ENCODE results near the gene VSTM1.
"Not testable (repeated sequence)": the region's sequence is repeated elsewhere in the genome, so short reads cannot be mapped to it uniquely, and the experiment has no call there.

The VSTM1 gene

DNA sequence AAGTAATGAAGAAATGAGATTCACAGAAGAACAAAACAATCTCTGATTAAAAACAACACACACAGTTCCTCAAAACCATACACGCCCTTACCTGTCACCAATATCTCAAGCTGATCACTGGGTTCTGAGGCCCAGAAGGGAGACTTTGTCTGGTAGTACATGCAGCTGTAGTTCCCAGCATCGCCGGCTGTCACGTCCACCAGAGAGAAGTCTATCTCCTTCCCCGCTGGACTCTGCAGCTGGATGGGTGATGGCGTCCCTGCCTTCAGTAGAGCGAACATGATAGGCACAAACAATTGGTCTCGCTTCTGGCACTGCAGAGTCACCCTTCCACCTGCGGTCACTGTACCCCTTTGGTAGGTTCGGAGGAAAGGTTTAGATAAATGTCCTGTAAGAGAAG lies 10.1 kb upstream of the VSTM1 start:
- no peak for DNase-seq (ENCODE audit: low spot score)

DNA sequence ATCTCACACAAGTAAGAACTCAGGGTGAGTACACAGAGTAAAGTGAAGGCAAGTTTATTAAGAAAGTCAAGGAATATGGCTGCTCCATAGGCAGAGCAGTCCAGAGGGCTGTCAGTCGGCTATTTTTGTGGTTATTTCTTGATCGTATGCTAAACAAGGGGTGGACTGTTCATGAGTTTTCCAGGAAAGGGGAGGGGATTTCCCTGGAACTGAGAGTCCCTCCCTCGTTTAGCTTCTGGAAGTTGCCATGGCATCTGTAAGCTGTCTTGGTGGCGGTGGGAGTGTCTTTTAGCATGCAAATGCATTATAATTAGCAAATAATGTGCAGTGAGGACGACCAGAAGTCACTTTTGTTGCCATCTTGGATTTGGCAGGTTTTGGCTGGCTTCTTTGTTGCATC lies 5.8 kb upstream of the VSTM1 start:
- no peak for DNase-seq (ENCODE audit: low spot score)

DNA sequence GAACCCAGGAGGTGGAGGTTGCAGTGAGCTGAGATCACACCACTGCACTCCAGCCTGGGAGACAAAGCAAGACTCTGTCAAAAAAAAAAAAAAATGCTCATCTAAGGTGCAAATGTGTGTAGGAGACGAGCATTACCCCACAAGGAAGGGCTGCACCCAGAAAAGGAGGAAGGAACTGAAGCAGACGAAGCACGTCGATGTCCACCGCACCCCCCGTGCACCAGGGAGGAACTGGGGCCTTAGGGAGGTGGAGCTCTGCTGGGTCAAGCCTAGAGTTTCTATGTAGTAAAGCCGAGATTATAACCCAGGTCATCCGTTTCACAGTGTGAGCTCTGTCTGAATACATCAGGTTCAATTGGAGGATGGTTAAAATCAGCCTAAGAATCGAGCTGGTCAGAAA lies 1.1 kb downstream of the VSTM1 start:
- DNase-seq (ENCODE audit: low spot score), result no peak

DNA sequence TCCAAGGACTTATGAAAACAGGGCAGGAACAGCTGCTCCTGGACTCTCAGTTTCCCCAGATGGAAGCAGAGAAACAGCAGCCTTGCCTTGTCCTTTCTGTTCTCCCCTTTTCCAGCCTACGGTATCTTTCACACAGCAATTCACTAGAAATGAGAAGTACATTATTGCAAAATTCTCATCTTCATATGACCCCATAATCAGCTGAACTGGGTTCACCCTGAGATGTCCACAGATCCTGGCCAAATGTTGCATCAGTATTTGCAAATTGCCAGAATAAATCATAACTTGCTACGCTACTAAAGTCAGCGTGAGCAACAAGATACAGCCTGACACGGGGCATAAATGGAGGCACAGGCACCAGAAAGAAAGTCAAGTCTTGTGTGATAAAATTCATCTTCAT lies 16.1 kb downstream of the VSTM1 start:
- DNase-seq (ENCODE audit: low spot score), result no peak

DNA sequence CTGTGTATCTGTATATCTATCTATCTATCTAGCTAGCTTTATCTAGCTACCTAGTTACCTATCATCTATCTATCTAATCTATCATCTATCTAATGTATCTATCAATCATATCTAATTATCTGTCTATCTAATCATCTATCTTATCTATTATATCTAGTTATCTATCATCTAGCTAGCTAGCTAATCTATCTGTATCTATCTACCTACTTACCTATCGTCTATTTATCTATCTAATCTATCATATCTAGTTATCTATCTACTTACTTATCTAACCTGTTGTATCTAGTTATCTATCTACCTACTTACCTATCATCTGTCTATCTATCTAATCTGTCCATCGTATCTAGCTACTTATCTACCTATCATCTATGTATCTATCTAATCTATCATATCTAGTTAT lies 17.9 kb downstream of the VSTM1 start:
- no peak for DNase-seq (ENCODE audit: low spot score)

DNA sequence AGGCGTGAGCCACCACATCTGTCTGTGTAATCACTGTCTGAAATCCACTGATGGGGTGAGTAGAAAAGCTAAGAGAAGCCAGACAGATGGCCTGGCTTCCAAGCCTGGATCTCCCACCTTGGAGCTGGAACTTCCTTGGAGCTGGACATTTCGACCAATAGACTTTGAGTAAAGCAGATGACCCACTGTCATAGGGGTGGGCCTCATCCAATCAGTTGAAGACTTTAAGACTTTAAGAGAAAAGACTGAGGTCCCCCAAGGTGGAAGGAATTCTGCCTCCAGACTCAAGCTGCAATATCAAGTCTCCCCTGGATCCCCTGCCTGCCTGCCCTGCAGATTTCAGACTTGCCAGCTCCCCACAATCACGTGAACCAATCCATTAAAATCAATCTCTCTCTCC lies 20.7 kb downstream of the VSTM1 start:
- DNase-seq (ENCODE audit: low spot score), result no peak

DNA sequence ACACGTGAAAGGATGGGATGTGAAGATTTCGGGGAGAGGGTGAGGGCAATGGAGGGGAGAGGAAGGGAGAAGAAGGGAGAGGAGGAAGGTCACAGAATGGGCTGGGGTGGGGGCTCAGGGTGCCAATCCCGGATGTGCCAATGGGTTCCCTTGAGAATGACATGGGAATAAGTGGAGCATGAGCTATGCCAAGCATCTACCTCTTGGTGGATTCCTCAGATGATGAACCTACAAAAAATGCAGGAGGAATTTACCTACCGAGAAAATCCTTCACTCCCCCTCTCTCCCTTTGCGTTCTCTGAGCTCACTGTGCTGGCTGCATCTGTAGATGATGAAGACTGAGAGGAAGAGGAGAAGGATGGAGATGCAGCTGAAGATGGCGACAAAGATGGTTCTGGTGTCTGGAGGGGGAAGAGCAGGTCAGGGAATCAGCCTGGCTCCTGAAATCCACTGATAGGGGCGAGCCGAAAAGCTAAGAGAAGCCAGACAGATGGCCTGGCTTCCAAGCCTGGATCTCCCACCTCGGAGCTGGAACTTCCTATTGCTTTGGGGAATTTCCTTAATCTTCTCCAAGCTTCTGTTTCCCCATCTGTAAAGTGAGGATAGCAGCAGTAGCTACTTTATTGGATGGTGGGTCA lies 21.6 kb downstream of the VSTM1 start:
- no peak for DNase-seq (ENCODE audit: low spot score)

DNA sequence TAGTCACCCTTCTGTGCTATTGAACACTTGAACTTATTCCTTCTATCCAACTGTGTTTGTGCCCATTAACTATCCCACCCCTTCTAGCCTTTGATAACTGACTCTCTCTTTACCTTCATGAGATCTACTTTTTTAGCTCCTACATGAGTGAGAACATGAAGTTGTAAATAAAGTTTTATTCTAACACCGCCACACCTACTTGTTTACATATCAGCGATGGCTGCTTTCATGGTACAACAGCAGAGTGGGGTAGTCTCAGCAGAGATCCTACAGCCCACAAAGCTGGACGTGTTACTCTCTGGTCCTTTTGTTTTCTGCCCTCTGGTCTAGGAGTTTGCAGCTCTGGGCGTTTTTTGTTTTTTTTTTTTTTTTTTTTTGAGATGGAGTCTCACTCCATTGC lies 23.7 kb downstream of the VSTM1 start:
- no peak for DNase-seq (ENCODE audit: low spot score)

DNA sequence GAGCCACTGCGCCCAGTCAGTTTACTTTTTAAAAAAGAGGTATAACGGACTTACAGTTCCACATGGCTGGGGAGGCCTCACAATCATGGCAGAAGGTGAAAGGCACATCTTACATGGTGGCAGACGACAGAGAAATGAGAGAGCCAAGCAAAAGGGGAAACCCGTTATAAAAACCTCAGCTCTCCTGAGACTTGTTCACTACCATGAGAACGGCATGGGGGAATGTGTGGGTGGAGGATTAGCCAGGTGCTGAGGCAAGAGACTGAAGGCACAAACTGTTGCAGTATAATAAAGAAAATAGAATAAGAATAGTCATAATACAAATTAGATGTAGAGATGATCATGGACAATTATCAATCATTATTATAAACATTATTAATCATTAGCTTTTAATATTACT lies 27.2 kb downstream of the VSTM1 start:
- not testable (repeated sequence) for DNase-seq (ENCODE audit: low spot score)

DNA sequence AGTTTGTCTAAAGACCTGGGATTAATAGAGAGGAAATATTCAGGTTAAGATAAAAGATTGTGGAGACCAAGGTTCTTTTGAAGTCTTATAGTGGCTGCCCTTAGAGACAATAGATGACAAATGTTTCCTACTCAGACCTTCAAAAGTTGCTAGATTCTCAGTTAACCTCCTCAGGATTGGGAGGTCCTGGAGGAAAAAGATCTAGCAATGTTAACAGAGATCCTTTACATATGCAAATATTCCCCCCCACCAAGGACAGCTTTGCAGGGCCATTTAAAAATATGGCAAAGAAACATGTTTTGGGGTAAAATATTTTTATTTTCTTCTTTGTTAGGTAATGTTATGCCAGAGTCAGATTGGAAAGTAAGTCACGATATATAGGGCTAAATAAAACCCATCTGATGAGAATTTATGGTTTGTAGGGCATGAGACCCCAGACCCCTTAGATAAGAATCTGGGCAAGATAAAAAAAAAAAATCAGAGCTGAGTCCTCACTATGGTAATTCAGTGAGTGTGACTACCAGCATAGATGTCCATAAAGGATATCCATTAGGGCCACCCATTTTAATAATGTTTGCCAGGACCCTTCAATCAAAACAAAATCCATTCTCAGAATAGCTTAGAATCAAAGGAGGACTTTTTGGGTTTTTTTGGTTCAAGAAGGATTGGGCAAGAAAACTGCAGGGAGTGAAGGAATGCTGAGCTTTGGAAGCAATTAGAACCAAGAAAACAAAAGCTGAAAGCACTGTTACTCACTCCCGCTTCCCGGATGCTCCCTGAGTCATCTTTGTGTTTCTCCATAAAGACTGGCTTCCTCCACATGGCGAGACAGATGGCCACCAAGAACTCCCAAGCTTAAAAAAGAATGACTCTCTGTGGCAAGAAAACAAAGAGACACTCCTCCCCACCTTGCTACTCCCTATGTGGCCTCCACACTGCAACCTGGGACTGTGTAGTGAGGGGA lies 28.2 kb downstream of the VSTM1 start:
- no peak for DNase-seq (ENCODE audit: low spot score)

DNA sequence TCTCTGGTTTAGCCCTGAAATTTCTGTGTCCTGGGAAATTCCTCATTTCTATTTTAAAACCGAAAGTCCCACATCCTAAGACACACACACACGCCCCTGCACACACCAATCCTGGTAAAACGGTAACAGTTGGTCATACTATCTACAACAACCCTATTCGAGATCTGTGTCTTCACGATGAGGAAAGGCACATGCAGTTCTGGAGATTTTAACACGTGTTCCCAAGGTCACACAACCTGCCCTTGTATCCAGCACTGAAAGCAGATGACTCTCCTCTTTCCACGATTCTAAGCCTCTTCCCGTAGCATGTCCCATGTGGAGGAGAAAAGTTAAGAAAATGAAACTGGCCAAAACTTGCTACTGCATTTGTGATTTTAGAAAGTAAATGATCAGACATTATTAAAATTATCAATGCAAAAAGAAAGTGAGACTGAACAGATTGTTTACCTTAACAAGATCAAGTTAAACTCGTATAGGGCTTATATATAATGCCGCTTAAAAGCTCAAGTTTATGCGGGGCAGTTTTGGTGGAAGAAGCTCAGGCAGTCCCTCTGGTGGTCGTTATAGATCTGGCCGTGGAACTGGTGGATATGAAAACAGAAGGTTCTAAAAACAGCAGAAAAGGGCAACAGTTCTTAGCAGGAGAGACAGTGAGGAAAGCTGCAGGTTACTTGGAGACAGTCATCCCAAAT lies 32.7 kb downstream of the VSTM1 start:
- no peak for DNase-seq (ENCODE audit: low spot score)

DNA sequence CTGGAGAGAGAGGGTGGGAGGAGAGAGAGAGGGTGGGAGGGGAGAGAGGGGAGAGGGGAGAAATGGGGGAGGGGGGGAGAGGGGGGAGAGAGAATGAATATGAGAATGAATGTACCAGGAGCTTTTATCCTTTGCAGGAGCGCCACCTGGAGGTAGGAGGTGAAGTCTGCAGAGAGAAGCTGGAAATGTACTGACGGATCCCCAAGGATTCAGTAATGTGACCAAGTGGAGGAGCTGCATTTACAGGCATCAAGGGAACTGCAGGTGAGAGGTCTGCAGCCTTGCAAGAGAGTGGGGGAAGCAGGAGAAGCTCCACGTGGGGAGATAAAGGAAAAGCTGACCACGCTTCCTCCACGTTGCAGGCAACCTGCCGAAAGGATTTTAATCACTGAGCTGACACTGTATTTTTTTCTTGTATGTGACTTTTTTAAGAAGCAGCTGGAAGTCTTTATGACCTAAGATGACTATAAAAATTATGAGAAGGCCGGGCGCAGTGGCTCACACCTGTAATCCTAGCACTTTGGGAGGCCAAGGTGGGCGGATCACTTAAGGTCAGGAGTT lies 33.7 kb downstream of the VSTM1 start:
- peak; percentile 61 for DNase-seq (ENCODE audit: low spot score)

DNA sequence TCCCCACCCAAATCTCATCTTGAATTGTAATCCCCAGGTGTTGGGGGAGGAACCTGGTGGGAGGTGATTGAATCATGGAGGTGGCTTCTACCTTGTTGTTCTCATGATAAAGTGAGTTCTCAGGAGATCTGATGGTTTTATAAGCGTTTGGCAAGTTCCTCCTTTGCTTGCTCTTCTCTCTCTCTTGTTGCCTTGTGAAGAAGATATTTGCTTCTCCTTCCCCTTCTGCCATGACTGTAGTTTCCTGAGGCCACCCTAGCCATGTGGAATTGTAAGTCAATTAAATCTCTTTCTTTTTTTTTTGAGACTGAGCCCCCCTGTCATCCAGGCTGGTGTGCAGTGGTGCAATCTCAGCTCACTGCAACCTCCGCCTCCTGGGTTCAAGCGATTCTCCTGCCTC lies 34.4 kb downstream of the VSTM1 start:
- no peak for DNase-seq (ENCODE audit: low spot score)

DNA sequence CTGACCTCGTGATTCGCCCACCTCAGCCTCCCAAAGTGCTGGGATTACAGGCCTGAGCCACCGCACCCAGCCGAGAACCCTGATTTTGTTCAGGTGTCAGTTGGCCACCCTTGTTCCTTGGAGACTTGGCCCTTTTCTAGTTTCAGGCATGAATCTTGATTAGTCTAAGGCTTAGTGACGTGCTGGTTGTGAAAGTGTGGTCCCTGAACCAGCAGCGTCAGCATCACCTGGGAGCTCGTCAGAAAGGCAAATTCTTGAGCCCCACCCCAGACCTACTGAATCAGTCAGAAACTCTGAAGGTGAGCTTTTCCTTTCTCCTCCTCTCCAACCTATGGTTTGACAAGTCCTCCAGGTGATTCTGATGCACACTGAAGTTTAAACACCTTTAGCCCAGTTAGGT lies 37.0 kb downstream of the VSTM1 start:
- DNase-seq (ENCODE audit: low spot score), result no peak

DNA sequence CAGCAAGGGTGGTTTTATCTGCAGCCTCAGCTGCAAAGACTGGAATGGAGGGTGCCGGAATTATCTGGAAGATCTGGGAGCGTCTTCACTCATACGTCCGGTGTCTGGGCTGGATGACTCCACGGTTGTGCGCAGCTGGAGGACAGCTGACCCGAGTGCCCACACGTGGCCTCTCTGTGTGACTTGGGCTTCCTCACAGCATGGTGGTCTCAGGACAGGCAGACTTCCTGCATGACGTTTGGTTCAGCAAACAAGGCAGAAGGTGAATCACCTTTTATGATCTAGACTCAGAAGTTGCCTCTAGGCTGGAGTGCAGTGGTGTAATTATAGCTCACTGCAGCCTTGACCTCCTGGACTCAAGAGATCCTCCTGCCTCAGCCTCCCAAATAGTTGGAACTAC lies 39.0 kb downstream of the VSTM1 start:
- DNase-seq (ENCODE audit: low spot score), result no peak

DNA sequence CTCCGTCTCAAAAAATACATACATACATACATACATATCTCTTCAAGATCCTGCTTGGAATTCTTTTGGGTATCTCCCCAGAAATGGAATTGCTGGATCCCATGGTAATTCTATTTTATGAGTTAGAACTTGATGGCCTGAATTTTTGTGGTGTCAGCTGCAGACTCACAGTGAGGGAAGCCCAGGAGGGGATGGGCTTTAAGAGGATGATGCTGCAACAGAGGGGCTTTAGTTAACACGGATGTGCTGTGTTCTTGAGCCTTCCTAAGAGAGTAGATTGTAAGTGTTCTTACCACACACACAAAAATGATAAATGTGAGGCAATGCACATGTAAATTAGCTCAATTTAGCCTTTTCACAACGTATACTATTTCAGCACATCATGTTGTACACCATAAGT lies 40.5 kb downstream of the VSTM1 start:
- no peak for DNase-seq (ENCODE audit: low spot score)

DNA sequence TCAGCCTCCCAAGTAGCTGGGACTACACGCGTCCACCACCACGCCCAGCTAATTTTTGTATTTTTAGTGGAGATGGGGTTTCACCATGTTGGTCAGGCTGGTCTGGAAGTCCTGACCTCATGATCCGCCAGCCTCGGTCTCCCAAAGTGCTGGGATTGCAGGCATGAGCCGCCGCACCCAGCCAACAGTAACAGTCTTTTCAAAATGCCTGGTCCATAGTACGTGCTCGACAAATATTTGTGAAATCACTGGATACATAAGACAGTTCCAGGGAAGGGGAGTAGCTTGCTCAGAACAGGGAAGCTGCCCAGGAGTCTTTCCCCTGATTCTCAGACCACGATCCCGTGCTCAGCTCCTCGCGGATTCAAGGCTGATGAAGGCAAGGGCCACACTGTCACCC lies 41.8 kb downstream of the VSTM1 start:
- DNase-seq (ENCODE audit: low spot score), result no peak

DNA sequence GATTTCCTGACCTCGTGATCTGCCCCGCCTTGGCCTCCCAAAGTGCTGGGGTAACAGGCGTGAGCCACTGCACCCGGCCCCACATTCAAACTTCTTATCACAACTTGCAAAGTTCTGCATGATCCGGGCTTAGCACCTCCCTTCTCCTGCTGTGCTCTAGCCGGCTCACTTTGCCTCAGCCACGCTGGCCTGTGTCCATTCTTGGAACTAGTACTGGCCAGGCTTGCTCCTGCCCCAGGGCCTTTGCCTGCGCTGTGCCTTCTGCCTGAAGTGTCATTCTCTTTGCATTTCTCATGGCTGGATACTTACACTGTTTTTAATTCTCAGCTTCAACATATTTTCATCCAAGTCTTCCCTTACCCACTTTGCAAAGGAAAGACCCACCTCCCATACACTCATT lies 42.3 kb downstream of the VSTM1 start:
- no peak for DNase-seq (ENCODE audit: low spot score)

DNA sequence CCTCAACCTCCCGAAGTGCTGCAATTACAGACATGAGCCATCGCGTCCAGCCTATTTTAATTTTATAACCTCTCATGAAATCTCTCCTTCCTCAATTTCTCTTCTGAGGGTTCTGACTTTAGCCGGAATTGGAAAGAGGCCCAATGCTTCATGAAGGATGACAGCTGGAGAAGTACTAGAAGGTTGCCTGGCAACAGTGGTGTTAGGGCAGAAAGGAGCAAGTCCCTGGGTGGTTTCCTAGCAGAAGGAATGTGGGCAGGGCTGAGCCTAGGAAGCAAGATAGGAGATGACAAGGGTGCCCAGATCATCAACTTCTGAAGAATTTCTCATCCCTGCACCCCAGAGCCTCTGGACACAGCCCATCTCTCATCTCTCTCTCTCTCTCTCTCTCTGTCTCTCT lies 46.4 kb downstream of the VSTM1 start:
- DNase-seq (ENCODE audit: low spot score), result no peak

DNA sequence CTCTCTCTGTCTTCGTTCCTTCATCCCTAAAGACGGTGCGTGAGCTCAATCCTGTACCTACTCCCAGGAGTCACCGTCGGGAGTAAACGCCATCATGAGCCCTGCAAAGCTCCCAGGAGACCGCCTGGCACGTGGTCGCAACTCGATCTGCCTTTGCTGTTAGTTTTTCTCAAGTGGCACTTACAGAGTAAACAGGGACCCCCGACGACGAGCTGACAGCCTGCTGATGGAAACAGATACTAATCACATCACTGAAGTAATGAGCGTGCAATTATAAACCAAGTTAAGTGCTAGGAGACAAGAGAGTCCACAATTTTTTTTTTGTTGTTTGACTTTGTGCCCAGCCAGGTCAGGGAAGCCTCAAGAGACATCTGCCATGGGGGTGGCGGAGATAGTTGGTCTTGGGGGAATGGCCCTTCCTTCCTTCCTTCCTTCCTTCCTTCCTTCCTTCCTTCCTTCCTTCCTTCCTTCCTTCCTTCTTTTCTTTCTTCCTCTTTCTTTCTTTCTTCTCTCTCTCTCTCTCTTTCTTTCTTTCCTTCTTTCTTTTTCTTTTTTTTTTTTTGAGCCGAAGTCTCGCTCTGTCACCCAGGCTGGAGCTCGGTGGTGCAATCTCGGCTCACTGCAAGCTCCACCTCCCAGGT lies 48.7 kb downstream of the VSTM1 start:
- DNase-seq (ENCODE audit: low spot score), result no peak

DNA sequence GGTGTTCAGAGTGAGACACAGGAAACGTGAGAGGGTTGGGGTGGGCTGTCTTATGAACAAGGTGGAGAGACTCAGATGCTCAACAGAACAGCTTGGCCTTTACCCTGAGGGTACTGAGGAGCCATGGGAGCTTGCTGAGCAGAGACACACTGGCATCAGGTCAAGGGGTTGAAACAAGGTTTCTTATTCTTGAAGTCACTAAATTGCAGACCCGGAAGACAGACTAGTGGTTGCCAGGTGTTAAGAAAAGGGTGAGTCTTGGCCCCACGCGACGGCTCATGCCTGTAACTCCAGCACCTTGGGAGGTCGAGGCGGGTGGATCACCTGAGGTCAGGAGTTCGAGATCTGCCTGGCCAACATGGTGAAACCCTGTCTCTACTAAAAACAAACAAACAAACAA lies 49.8 kb downstream of the VSTM1 start:
- DNase-seq (ENCODE audit: low spot score), result no peak

DNA sequence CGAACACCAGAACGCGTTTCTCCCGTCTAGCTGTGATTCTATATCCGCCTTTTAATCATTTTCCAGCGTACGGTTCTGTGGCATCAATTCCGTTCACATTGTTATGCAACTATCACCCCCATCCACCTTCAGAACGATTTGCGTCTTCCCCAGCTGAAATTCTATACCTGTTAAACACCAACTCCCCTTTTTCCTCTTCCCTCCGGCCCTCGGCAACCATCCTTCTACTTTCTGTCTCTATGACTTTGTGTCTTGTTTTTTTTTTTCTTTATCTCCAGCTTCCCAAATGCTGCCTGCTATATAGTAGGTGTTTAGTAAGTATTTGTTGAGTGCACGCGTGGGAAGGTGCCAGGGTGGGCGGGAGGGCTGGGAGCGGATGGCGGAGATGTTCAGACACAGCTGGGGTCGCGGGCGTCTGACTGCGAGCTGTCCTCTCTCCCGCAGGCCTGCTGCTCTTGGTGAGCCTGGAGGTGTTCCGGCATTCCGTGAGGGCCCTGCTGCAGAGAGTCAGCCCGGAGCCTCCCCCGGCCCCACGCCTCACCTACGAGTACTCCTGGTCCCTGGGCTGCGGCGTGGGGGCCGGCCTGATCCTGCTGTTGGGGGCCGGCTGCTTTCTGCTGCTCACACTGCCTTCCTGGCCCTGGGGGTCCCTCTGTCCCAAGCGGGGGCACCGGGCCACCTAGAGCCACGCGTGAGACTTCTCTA lies 52.0 kb downstream of the VSTM1 start:
- no peak for DNase-seq (ENCODE audit: low spot score)
